Right cardiac atrium (tissue), 5 donors: ENCODE results near the gene ZNF536. TPM values are rescaled to one million over a fixed set of nuclear protein-coding genes. Genes with fewer than 3 reads are reported as not detected.

Experiments
- ATAC-seq, 2 donors: fragments of 200-7000 bp; cut with Tn5 transposase; one replicate each; pipeline versions ENCODE4 v1.8.0 to v1.9.1; 2020; ENCODE audit warnings: moderate library complexity in 2 of 2, mild to moderate bottlenecking in 1 of 2
- DNase-seq, 3 donors: peaks; one replicate each; pipeline ENCODE4 v3.0.0-alpha.2; 2020
- H3K27ac ChIP-seq: one replicate; pipeline ENCODE4 v1.5.1; 2013; ENCODE audit warnings: mild to moderate bottlenecking, low read length, control low read depth, moderate library complexity
- H3K27me3 ChIP-seq: one replicate; pipeline ENCODE4 v1.6.1; 2013; ENCODE audit not compliant: control insufficient read depth, insufficient read depth
- H3K4me1 ChIP-seq: one replicate; pipeline ENCODE4 v1.6.1; 2013; ENCODE audit warnings: low read length; ENCODE audit not compliant: control insufficient read depth, insufficient read depth
- H3K4me3 ChIP-seq: one replicate; pipeline ENCODE4 v1.5.1; 2013; ENCODE audit warnings: low read length, control low read depth
- H3K9me3 ChIP-seq: one replicate; pipeline ENCODE4 v1.6.1; 2013; ENCODE audit warnings: low read length; ENCODE audit not compliant: control insufficient read depth
- whole genome bisulfite sequencing: extraction: QIAGEN DNeasy Blood & Tissue Kit; methylation state at CpG from one replicate; pipeline ENCODE4 v1.1.7; 2013; 5-methylcytosine and 5-hydroxymethylcytosine counted together
- intact Hi-C, 4 donors: fragments of 100-400 bp; cut with DNase I; formaldehyde crosslinking; loops; one replicate each; pipeline versions ENCODE4 v1.11.0 to v1.14.0; 2022 to 2023
- polyA plus RNA-seq: library from polyadenylated mRNA; stranded (reverse); fragments of 200-250 nt; gene quantifications from one replicate; pipeline ENCODE4 v1.2.3, GENCODE V29; 2013
- total RNA-seq, 4 donors: library from RNA; stranded (reverse); fragmentation: NEBNext Ultra II Directional; extraction: Animal tissue kit (Norgen Biotek cat#: 25700); gene quantifications; one replicate each; pipeline ENCODE4 v1.2.1, GENCODE V29; 2021
- donor health status: healthy with polysubstance abuse.
- donor health status: DM: no; HTN: yes; CAD: no.
- donor health status: DM: no; HTN: no; CAD: no.
- donor health status: DM: no; HTN: yes; CAD: no; lungs with severe emphysema.
- donor health status: DM: yes; HTN: yes; CAD: no.

Gene ZNF536
- total and polyA plus RNA-seq, 5 donors: 2.5 to 6.5 (median 4.2) TPM

GRCh38 chr19:30520735-30521479 is 148.7 kb downstream of the ZNF536 start:
- Histone ChIP-seq H3K27me3 (no peaks in the 10 kb centered on the region), H3K27ac (no peak overlapping the region), H3K4me1 (no peaks in the 10 kb centered on the region), H3K4me3 (no peak overlapping the region), H3K9me3 (no peaks in the 10 kb centered on the region)
- DNase-seq (no peak), ATAC-seq (no peak)
- intact Hi-C loops: no loop called here
- WGBS: 86% methylated on average over 9 of the region's 9 CpGs

DNA sequence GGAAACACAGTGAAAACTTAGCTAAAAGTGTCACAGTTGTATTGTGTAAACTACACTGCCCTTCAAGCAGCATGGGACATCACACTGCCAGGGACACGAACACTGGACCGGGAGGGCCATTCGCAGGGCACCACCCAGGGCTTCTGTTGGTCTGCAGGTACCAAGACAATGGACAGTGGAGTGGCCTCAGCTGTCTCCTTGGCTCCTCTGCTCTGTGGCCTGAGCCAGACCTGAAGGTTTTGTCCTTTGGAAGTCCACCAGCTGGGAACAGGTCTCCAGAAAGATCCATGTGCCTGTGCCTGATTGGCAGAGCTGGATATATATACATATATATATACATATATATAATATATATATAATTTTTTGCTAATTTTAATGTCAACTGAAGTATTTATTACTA is 149.8 kb downstream of the ZNF536 start:
- WGBS: 79% methylated on average over 3 of the region's 3 CpGs
- intact Hi-C loops: no loop called here
- no peak for ATAC-seq
- H3K4me1 ChIP-seq: no peaks in the 10 kb centered on the region
- no peaks in the 10 kb centered on the region for H3K9me3 ChIP-seq
- H3K4me3 ChIP-seq: no peak overlapping the region
- no peak overlapping the region for H3K27ac ChIP-seq
- H3K27me3 ChIP-seq: no peaks in the 10 kb centered on the region
- DNase-seq: peak in 1 of 3 donors; percentile 17

GRCh38 chr19:30522341-30522740 is 150.2 kb downstream of the ZNF536 start:
- WGBS: 31% methylated on average over 4 of the region's 4 CpGs
- H3K9me3 ChIP-seq: no peaks in the 10 kb centered on the region
- intact Hi-C loops: no loop called here
- no peak overlapping the region for H3K27ac ChIP-seq
- H3K27me3 ChIP-seq: no peaks in the 10 kb centered on the region
- no peaks in the 10 kb centered on the region for H3K4me1 ChIP-seq
- H3K4me3 ChIP-seq: no peak overlapping the region
- DNase-seq (no peak), ATAC-seq (no peak)

GRCh38 chr19:30523791-30524190 is 151.6 kb downstream of the ZNF536 start:
- no peak overlapping the region for H3K27ac ChIP-seq
- no peaks in the 10 kb centered on the region for H3K27me3 ChIP-seq
- ATAC-seq (no peak), DNase-seq (no peak)
- H3K4me3 ChIP-seq: no peak overlapping the region
- WGBS: 80% methylated on average over 10 of the region's 10 CpGs
- no peaks in the 10 kb centered on the region for H3K9me3 ChIP-seq
- intact Hi-C loops: no loop called here
- no peaks in the 10 kb centered on the region for H3K4me1 ChIP-seq

DNA sequence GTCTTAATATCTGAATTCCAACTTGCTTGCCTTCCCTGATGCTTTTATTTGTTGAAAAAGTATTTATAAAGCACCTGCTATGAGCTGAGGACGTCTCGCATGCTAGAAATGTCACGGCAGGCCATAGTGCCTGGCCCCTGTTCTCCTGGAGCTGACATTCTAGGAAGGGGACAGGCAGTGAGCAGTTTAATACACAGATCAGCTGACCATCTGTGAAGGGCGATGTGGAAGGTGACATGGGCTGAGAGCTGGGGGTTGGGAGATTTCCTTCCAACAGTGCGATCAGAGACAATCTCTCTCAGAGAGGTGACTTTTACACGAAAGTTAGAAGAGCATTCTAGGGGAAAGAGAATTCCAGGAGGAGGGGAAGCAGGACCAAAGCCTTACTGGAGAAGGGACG is 153.2 kb downstream of the ZNF536 start:
- no peak for DNase-seq
- H3K9me3 ChIP-seq: no peaks in the 10 kb centered on the region
- no peak overlapping the region for H3K4me3 ChIP-seq
- H3K27me3 ChIP-seq: no peaks in the 10 kb centered on the region
- WGBS: 75% methylated on average over 7 of the region's 7 CpGs
- intact Hi-C loops: no loop called here
- no peak for ATAC-seq
- H3K4me1 ChIP-seq: no peaks in the 10 kb centered on the region
- H3K27ac ChIP-seq: no peak overlapping the region

DNA sequence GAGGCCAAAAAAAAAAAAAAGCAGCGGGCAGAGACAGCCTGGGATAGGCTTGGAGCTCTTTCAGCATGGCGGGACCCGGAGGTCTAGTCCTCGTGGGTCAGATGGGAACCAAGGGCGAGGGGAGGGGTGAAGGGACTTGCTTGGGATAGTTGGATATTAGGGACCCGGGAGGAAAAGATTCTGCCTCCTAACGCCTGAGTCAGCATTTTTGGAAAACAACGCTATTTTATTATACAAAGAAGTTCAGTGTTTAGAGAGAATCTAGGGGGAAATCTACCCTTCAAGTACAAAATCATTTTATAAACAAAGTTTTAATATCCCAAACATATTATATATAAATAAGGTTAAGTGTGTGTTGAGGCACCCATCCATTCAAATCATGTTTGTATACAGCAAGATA is 156.7 kb downstream of the ZNF536 start:
- intact Hi-C loops: no loop called here
- ATAC-seq (no peak), DNase-seq (no peak)
- H3K9me3 ChIP-seq: no peaks in the 10 kb centered on the region
- no peak overlapping the region for H3K27ac ChIP-seq
- no peaks in the 10 kb centered on the region for H3K27me3 ChIP-seq
- no peak overlapping the region for H3K4me3 ChIP-seq
- 85% methylated on average over 8 of the region's 8 CpGs for WGBS
- no peaks in the 10 kb centered on the region for H3K4me1 ChIP-seq

GRCh38 chr19:30529876-30530275 is 157.7 kb downstream of the ZNF536 start:
- no peaks in the 10 kb centered on the region for H3K27me3 ChIP-seq
- H3K27ac ChIP-seq: no peak overlapping the region
- no peaks in the 10 kb centered on the region for H3K4me1 ChIP-seq
- WGBS: 72% methylated on average over 3 of the region's 3 CpGs
- ATAC-seq (no peak), DNase-seq (no peak)
- H3K4me3 ChIP-seq: no peak overlapping the region
- H3K9me3 ChIP-seq: no peaks in the 10 kb centered on the region
- intact Hi-C loops: no loop called here

DNA sequence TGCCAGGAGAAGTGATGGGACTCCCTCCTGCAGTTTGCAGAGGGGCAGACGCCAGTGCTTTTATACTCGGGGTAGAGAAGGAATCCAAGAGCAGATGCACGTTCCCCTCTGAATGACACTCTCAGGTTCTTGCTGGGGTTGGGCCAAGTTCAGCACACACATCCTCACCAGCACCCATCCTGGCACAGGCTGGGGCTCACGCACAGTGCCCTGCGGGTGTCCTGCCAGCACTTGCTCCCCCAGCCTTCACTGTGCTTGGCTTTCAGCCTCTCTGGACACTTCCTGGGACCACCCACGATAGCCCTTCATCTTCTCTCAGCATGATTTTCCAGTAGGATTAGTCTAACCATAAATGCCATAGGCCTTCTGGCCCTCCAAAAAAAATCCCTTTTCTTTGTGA is 158.6 kb downstream of the ZNF536 start:
- Histone ChIP-seq H3K9me3 (no peaks in the 10 kb centered on the region), H3K27ac (no peak overlapping the region), H3K4me3 (no peak overlapping the region), H3K4me1 (no peaks in the 10 kb centered on the region), H3K27me3 (no peaks in the 10 kb centered on the region)
- no peak for DNase-seq
- 73% methylated on average over 6 of the region's 6 CpGs for WGBS
- no peak for ATAC-seq
- intact Hi-C loops: no loop called here

- H3K4me3 ChIP-seq: no peak overlapping the region
- H3K4me1 ChIP-seq: no peaks in the 10 kb centered on the region
- WGBS: 83% methylated on average over 9 of the region's 9 CpGs
- no peaks in the 10 kb centered on the region for H3K9me3 ChIP-seq
- H3K27me3 ChIP-seq: no peaks in the 10 kb centered on the region
- intact Hi-C loops: no loop called here
- DNase-seq (no peak), ATAC-seq (no peak)
- no peak overlapping the region for H3K27ac ChIP-seq
Measured at GRCh38 chr19:30535011-30535410, 162.8 kb downstream of the ZNF536 start.

- DNase-seq: no peak
- H3K27me3 ChIP-seq: no peaks in the 10 kb centered on the region
- H3K4me3 ChIP-seq: no peak overlapping the region
- H3K4me1 ChIP-seq: no peaks in the 10 kb centered on the region
- no peaks in the 10 kb centered on the region for H3K9me3 ChIP-seq
- intact Hi-C loops: no loop called here
- 87% methylated on average over 7 of the region's 7 CpGs for WGBS
- no peak overlapping the region for H3K27ac ChIP-seq
- no peak for ATAC-seq
Measured at GRCh38 chr19:30536975-30537374, 164.8 kb downstream of the ZNF536 start.

- H3K9me3 ChIP-seq: no peaks in the 10 kb centered on the region
- intact Hi-C loops: no loop called here
- H3K27ac ChIP-seq: no peak overlapping the region
- WGBS: 84% methylated on average over 4 of the region's 4 CpGs
- no peak for ATAC-seq
- H3K4me1 ChIP-seq: no peaks in the 10 kb centered on the region
- no peaks in the 10 kb centered on the region for H3K27me3 ChIP-seq
- H3K4me3 ChIP-seq: no peak overlapping the region
- DNase-seq: no peak
Measured at GRCh38 chr19:30539315-30539714, 167.1 kb downstream of the ZNF536 start.

DNA sequence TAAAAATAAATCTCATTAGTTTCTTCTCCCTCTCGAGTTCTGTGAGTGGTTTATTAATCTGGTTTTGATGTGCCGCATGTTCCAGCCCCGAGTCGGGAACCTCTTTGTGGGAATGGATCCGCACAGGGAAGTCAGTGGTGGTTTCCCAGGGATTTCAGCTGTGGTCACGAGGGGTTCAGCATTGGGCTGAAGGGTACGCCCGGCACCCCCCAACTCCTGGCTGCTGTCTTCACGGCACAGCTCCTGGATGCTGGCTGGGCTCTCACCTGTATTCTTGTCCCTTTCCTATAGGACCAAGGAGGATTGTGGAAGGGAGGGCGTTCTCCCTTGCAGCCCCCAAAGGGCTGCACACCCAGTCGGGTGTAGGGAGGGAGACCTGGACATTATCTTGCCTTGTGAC is 167.8 kb downstream of the ZNF536 start:
- Histone ChIP-seq H3K27me3 (no peaks in the 10 kb centered on the region), H3K27ac (no peak overlapping the region), H3K4me3 (no peak overlapping the region), H3K4me1 (no peaks in the 10 kb centered on the region), H3K9me3 (no peaks in the 10 kb centered on the region)
- ATAC-seq: no peak
- DNase-seq: no peak
- intact Hi-C loops: no loop called here
- WGBS: 87% methylated on average over 11 of the region's 11 CpGs
